Effector memory CD4-positive, alpha-beta T cell (primary cell): ENCODE measurements around the gene AKAP10.

Source experiments
- DNase-seq, 3 donors: peaks; one replicate each; pipeline ENCODE4 v3.0.0-alpha.2; 2020
- H3K27ac ChIP-seq: 2 replicates; pipeline ENCODE4 v1.7.0; 2013; ENCODE audit warnings: mild to moderate bottlenecking, low read length, moderate library complexity; ENCODE audit not compliant: insufficient read depth, poor library complexity, severe bottlenecking
- H3K27me3 ChIP-seq: replicated peaks from 2 replicates; pipeline ENCODE4 v1.7.0; 2013; ENCODE audit warnings: mild to moderate bottlenecking, low read length; ENCODE audit not compliant: insufficient read depth, control insufficient read depth, poor library complexity, severe bottlenecking
- H3K36me3 ChIP-seq: 2 replicates; pipeline ENCODE4 v1.7.0; 2013; ENCODE audit warnings: mild to moderate bottlenecking, low read length, moderate library complexity; ENCODE audit not compliant: control insufficient read depth, insufficient read depth
- H3K4me1 ChIP-seq: 2 replicates; pipeline ENCODE4 v1.7.0; 2013; ENCODE audit warnings: low read length, mild to moderate bottlenecking; ENCODE audit not compliant: control insufficient read depth, insufficient read depth, poor library complexity, severe bottlenecking
- H3K4me3 ChIP-seq: 2 replicates; pipeline ENCODE4 v1.7.0; 2013; ENCODE audit warnings: low read length, low read depth, mild to moderate bottlenecking; ENCODE audit not compliant: insufficient read depth, poor library complexity, severe bottlenecking
- H3K9me3 ChIP-seq: 2 replicates; pipeline ENCODE4 v1.7.0; 2013; ENCODE audit warnings: mild to moderate bottlenecking, low read length, moderate library complexity; ENCODE audit not compliant: control insufficient read depth

AKAP10 gene

DNA sequence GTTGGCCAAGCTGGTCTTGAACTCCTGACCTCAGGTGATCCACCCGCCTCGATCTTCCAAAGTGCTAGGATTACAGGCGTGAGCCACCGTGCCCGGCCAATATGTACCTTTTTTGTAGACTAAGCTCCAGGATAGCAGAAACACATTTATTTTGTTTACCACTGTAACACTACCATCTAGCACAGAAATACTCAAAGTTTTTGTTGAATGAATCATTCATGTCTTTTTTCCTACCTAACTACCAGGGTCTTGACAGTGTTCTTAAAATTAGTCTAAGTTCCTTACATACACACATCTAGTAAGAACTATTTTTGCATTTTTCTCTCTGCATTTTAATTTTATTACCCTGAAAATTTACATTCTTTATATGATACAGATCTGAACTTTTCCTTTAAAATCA is 44.4 kb downstream of the AKAP10 start:
- Histone ChIP-seq H3K36me3 (peaks cover 53% of the 10 kb centered on the region), H3K27me3 (no peaks in the 10 kb centered on the region), H3K9me3 (no peaks in the 10 kb centered on the region), H3K4me1 (no peaks in the 10 kb centered on the region), H3K27ac (no peak overlapping the region), H3K4me3 (no peak overlapping the region)
- DNase-seq: no peak

DNA sequence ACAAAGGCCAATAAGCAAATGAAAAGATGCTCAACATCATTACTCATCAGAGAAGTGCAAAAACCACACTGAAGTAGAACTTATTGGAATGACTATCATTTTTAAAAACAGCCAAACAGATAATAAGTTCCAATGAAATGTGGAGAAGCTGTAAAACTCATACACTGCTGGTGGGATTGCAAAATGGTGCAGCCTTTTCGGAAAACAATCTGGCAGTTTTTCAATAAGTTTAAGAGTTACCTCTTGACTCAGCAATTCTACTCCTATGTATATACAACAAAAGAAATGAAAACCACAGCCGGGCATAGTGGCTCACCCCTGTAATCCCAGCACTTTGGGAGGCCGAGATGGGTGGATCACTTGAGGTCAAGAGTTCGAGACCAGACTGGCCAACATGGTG is 49.3 kb downstream of the AKAP10 start:
- no peak for DNase-seq
- H3K27me3 ChIP-seq: no peaks in the 10 kb centered on the region
- no peak overlapping the region for H3K4me3 ChIP-seq
- no peaks in the 10 kb centered on the region for H3K4me1 ChIP-seq
- H3K36me3 ChIP-seq: peaks cover 48% of the 10 kb centered on the region
- no peaks in the 10 kb centered on the region for H3K9me3 ChIP-seq
- no peak overlapping the region for H3K27ac ChIP-seq

DNA sequence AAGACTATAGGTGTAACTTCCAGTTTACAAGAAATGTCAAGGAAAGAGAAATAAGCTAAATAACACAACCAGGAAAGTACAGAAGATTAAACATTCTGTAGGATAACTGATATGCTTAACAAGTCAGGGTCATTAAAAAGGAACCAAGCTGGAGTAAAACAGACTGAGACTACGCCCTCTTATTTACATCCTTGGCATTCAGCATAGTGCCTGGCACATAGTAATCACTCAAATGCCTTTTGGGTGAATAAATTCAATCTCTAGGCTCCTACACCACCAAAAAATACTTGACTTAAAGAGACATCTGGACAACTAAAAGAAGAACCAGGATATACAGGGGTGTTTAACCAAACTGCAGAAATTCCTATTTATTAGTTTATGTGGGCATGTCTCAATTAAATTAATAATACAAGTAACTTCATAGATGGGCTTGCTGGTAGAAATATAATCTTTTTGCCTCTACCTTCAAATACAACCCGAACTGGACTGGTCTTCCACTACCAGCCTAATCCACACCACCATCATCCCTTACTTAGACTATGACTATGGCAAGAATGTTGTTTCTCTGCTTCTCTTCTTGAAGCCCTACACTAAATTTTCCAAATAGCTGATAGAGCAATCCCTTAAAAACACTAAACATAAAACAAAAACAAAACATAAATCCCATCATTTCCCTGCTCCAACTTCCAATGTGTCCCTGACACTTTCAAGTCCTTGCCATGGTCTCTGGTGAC is 62.2 kb downstream of the AKAP10 start:
- no peaks in the 10 kb centered on the region for H3K9me3 ChIP-seq
- H3K27me3 ChIP-seq: no peaks in the 10 kb centered on the region
- no peaks in the 10 kb centered on the region for H3K4me1 ChIP-seq
- peaks cover 56% of the 10 kb centered on the region for H3K36me3 ChIP-seq
- DNase-seq: no peak
- no peak overlapping the region for H3K27ac ChIP-seq
- H3K4me3 ChIP-seq: no peak overlapping the region

DNA sequence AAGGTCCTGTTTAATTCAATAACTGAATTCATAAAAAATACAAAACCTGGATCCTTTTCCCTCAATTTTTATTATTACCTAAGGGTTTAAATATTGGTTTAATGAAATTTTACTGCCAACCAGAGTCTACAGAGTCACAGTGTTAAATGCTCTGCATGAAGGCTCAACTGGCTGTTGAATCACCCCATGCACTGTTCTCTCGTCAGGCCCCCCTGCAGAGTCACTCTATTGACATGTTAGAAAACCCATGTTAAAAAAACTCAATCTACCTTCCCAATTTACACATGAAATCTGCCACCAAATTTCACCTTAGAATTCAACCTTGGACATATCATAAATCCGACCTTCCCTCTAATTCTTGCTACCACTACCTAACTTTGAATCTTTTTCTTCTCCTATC is 66.6 kb downstream of the AKAP10 start:
- no peaks in the 10 kb centered on the region for H3K27me3 ChIP-seq
- no peaks in the 10 kb centered on the region for H3K9me3 ChIP-seq
- H3K4me1 ChIP-seq: no peaks in the 10 kb centered on the region
- H3K4me3 ChIP-seq: no peak overlapping the region
- H3K36me3 ChIP-seq: peaks cover 49% of the 10 kb centered on the region
- H3K27ac ChIP-seq: no peak overlapping the region
- no peak for DNase-seq

DNA sequence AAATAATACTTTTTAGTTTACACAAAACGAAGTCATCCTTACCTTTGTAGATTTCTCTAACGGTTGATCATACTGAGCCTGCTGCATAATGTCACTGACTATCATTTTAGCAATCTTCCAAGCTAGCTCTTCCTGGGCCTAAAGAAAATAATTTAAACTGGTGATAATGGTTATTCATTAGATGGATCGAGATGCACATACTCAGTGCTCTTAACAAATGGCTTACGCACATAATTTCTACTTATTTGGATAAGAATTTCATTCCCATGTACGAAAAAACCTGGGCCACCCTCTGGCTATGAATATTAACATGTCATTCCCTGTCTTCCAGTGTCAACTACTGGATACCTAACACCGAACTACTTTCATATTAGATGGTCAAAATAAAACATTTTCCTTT is 68.5 kb downstream of the AKAP10 start:
- Histone ChIP-seq H3K36me3 (peaks cover 48% of the 10 kb centered on the region), H3K4me1 (no peaks in the 10 kb centered on the region), H3K9me3 (no peaks in the 10 kb centered on the region), H3K4me3 (no peak overlapping the region), H3K27me3 (no peaks in the 10 kb centered on the region), H3K27ac (no peak overlapping the region)
- no peak for DNase-seq

DNA sequence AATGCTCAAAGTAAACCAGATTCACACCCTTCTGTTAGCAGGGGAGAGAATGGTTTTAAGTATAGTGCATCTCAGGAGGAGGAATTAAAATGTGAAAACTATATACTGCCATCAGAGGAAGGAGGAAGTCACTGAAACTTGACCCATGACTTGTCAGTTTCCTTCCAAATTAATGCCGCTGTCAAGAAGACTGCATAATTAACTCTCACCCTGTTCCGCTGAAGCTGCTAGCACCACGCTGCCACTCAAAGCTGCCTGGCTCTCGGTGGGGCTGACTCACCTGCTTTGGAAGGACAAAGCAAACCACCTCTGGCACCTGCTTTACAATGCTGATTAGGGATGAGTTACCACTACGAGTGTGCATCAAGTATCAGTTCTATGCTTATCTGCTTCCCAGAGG is 72.1 kb downstream of the AKAP10 start:
- no peak for DNase-seq
- Histone ChIP-seq H3K4me3 (no peak overlapping the region), H3K27ac (no peak overlapping the region), H3K4me1 (no peaks in the 10 kb centered on the region), H3K36me3 (peaks cover 45% of the 10 kb centered on the region), H3K27me3 (no peaks in the 10 kb centered on the region), H3K9me3 (no peaks in the 10 kb centered on the region)

DNA sequence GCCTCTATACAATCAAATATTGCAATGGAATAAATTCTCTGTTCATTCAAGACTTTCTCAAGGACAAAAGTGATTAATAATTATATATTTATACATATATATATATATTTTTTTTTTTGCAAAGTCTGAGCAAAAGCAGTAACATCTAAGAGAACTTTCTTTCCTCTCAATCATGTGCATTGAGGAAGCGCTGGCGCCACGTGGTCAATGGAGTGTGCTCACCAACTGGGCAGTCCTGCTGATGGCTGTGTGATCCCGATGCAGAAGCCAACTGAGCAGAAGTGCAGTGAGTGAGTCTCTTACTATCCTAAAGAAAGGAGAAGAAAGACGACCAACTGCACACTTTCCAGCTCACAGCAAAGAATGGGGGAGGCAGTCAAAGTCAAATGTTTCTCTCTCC is 72.7 kb downstream of the AKAP10 start:
- Histone ChIP-seq H3K36me3 (peaks cover 47% of the 10 kb centered on the region), H3K9me3 (no peaks in the 10 kb centered on the region), H3K27me3 (no peaks in the 10 kb centered on the region), H3K27ac (no peak overlapping the region), H3K4me3 (no peak overlapping the region), H3K4me1 (no peaks in the 10 kb centered on the region)
- DNase-seq: no peak

DNA sequence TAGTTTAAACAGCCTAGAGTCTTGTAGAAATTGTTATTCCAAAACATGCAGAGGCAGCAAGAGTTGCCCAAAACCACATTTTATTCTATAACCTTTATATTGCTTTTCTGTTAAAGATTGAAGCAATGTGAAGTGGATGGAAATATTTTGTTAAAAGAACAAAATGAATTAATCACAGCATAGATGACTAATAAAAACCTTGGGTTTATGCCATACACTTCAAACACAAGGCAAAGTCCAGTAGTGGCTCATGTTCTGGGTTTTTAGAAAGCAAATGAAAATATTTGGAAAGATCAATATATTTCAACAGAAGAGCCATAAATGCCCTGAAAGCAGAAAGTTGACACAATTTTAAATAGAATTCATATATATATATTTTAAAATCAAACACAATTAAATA is 73.2 kb downstream of the AKAP10 start:
- Histone ChIP-seq H3K27me3 (no peaks in the 10 kb centered on the region), H3K9me3 (no peaks in the 10 kb centered on the region), H3K4me1 (no peaks in the 10 kb centered on the region), H3K36me3 (peaks cover 47% of the 10 kb centered on the region), H3K4me3 (no peak overlapping the region), H3K27ac (no peak overlapping the region)
- DNase-seq: no peak

DNA sequence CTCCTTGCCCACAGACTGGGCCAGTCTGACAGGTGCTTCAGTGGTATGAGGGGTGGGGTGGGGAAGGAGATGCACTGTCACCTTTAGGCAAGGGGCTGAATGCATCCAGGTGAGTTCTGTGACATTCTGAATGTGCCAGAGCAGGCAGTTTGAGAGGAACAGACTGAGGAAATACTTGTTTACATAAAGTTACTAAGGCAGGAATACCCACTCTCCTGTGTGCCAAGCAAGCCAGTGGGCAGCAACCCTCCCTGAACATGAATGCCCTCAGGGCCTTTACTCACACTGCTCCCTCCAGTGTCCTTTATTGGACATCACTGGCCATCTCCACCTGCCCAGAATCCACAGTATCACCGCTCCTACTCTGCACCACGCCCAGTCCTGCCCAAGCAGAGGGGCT is 76.8 kb downstream of the AKAP10 start:
- Histone ChIP-seq H3K27ac (no peak overlapping the region), H3K4me1 (no peaks in the 10 kb centered on the region), H3K9me3 (no peaks in the 10 kb centered on the region), H3K36me3 (peaks cover 30% of the 10 kb centered on the region), H3K27me3 (no peaks in the 10 kb centered on the region), H3K4me3 (no peak overlapping the region)
- DNase-seq: no peak

DNA sequence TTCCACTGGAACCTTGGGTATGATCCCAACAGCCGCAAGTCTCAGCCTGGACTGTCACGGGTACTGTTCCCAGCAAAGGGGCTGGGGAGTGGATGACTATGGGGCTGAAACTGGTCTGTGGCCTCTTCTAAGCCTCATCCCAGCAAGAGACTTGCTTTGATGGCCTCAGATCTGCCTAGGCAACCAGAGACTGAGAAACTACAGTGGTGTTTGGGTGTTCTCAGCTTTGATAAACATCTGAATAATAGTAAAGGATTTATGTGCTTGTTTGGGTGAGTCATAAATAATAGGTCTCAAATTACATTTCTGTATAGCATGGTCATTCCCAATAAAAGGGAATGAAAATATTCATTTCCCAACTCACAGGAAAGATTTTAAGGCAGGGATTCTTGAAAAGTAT is 79.7 kb downstream of the AKAP10 start:
- no peak overlapping the region for H3K27ac ChIP-seq
- H3K4me1 ChIP-seq: no peaks in the 10 kb centered on the region
- H3K9me3 ChIP-seq: no peaks in the 10 kb centered on the region
- DNase-seq: no peak
- H3K36me3 ChIP-seq: peaks cover 7% of the 10 kb centered on the region
- H3K27me3 ChIP-seq: no peaks in the 10 kb centered on the region
- H3K4me3 ChIP-seq: no peak overlapping the region
